ENCODE data around the gene FERD3L. TPM values are rescaled to one million over a fixed set of nuclear protein-coding genes. Genes with fewer than 3 reads are reported as not detected.

The FERD3L gene
- total RNA-seq, 1 donor from 2014 or later = not detected

DNA sequence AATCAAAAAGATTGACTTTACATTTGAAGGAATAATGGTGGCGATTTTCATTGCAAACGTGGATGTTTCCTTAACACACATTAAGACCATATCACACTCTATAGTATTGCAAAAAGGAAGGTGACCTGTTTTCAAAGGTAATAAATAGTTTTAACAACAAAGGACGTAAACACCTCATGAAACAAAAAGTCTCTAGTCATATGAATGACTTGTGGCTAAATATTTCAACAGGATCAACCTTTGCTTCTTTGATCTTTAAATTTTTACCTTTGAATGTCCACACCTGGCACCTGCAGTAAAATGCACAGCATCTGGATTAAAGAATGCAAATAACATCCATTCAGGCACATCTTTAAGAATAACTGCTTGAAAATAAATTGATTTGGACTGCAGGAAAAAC is 30.0 kb upstream of the FERD3L start:
- Mint-ChIP-seq H3K4me1 (no peaks in the 10 kb centered on the region), H3K4me3 (no peak overlapping the region), H3K36me3 (ENCODE audit: low read depth) (no peaks in the 10 kb centered on the region), H3K27ac (no peak overlapping the region), H3K27me3 (no peaks in the 10 kb centered on the region), H3K9me3 (no peaks in the 10 kb centered on the region)
- ATAC-seq (ENCODE audit: low read depth) (no peak), DNase-seq (no peak)
- CTCF ChIA-PET = no interaction called here
- POLR2A ChIA-PET = no interaction called here
- TF ChIP-seq, protein P1, sequence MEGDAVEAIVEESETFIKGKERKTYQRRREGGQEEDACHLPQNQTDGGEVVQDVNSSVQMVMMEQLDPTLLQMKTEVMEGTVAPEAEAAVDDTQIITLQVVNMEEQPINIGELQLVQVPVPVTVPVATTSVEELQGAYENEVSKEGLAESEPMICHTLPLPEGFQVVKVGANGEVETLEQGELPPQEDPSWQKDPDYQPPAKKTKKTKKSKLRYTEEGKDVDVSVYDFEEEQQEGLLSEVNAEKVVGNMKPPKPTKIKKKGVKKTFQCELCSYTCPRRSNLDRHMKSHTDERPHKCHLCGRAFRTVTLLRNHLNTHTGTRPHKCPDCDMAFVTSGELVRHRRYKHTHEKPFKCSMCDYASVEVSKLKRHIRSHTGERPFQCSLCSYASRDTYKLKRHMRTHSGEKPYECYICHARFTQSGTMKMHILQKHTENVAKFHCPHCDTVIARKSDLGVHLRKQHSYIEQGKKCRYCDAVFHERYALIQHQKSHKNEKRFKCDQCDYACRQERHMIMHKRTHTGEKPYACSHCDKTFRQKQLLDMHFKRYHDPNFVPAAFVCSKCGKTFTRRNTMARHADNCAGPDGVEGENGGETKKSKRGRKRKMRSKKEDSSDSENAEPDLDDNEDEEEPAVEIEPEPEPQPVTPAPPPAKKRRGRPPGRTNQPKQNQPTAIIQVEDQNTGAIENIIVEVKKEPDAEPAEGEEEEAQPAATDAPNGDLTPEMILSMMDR (IDR thresholded peaks at IDR 0.05) = no peak
- intact Hi-C loops (cut with micrococcal nuclease) = no loop called here

DNA sequence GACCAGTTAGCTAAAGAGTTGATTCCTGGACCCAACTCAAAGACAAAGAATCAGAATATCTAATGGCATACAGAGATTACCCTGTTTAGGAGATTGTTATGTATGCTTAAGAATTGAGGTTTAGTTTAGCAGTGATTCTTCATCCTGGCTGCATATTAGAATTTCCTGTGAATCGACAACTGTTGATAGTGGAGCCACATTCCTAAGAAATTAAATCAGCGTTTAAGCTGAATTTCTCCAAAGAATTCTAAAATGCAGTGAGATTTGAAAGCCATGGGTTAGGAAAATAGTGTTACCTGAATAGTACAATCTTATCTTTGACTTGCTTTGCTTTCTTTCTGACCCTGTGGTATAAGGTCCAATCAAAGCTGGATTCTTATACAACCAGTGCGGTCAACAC is 16.4 kb upstream of the FERD3L start:
- ChIA-PET POLR2A (no interaction called here), CTCF (no interaction called here)
- H3K4me3 Mint-ChIP-seq = no peak overlapping the region
- DNase-seq = no peak
- ATAC-seq (ENCODE audit: low read depth) = no peak
- no peaks in the 10 kb centered on the region for H3K27me3 Mint-ChIP-seq
- no peaks in the 10 kb centered on the region for H3K9me3 Mint-ChIP-seq
- TF ChIP-seq, protein P1 (IDR thresholded peaks at IDR 0.05) = no peak
- intact Hi-C loops (cut with micrococcal nuclease) = no loop called here
- no peaks in the 10 kb centered on the region for H3K4me1 Mint-ChIP-seq
- H3K27ac Mint-ChIP-seq = no peak overlapping the region
- H3K36me3 Mint-ChIP-seq (ENCODE audit: low read depth) = no peaks in the 10 kb centered on the region

DNA sequence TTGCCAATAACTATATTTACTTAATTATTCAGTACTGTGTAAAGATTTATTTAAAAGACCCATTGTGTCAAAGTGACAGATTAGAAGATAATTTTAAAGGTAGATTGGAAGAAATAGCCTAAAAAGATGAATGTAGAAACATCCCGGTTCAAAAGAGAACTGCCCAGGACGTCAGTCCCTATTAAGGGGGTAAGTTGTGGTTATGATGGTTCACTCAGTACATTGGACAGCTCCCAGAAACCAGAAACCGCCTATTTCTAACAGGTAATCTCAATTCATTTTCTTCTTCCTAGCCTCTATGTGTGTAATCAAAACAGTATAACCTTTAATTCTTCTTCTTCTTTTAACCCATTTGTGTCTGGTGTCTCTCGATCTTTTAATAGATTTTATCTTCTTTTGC is 1.5 kb upstream of the FERD3L start:
- TF ChIP-seq, protein P1 (IDR thresholded peaks at IDR 0.05) = no peak

DNA sequence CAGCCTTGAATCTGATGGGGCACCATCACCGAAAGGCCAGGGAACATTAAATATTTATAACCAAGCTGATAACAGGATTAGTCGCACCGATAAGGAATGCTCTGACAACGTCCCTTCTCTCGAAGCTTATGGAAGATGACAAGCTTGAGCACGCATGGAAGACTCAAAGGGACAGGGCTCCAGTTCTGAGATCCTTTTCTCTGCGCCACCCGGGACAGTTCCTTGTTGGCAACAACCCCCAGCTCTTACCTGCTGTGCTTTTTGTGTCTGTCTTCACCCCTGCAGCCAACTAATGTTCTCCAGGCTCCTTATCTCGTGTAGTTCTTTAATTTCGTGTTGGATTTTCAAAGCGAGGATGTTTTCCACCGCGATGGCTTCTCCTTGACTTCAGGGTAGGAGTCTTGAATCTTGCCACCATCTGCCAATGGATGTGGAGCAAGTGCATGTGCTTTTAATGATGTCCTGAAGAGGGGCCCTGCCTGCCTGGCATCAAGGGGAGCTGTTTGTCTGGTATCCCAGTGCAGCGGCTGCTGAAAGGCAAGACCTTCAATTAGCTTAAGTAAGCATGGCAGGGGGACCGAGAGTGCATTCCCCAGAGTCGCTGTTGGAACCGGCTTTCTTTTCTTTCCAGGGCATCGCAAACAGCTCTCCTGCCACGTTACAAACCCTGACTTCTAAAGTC is 354 bp upstream of the FERD3L start:
- H3K27me3 Mint-ChIP-seq = peaks cover 44% of the 10 kb centered on the region
- CTCF ChIA-PET = no interaction called here
- TF ChIP-seq, protein P1 (IDR thresholded peaks at IDR 0.05) = no peak

More for the DNA sequence above, 1.5 kb upstream of the FERD3L start:
- ATAC-seq (ENCODE audit: low read depth) (no peak), DNase-seq (no peak)
- peaks cover 44% of the 10 kb centered on the region for H3K27me3 Mint-ChIP-seq
- no peaks in the 10 kb centered on the region for H3K9me3 Mint-ChIP-seq
- intact Hi-C loops (cut with micrococcal nuclease) = no loop called here
- no peaks in the 10 kb centered on the region for H3K36me3 Mint-ChIP-seq (ENCODE audit: low read depth)
- ChIA-PET CTCF (no interaction called here), POLR2A (no interaction called here)
- H3K27ac Mint-ChIP-seq = no peak overlapping the region
- no peaks in the 10 kb centered on the region for H3K4me1 Mint-ChIP-seq
- no peak overlapping the region for H3K4me3 Mint-ChIP-seq

DNA sequence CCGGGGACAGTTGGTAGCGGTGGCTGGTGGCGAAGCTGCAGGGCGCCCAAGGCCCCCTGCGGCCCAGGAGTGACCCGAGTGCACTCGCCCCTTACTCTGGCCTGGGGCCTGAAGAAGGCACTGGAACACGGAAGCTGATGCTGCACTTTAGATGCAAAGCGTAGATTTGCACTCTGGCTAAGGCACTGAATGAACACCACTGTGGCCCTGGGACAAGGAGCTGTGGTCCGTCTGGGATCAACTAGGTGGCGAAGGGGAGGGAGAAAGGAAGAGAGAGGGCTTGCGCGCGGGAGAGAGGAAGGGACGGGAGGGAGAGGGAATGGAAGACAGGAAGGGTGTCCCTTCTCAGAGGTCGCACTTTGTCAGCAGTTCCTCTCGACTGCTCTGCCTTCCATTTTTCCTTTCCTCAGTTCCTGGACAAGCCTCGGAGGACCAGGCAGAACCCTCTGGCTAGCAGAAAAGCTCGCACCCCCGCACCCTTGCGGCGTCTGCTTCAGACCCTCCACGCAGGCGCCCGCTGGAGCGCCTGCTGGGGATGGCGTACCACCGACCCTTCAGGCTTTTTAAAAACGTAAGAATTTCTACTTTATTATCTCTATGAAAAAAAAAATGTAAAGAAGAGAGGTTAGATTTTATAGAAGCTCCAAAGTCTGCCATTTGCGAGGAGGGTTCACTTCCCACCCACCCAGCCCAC is 1.2 kb downstream of the FERD3L start:
- Mint-ChIP-seq H3K27me3 (peaks cover 44% of the 10 kb centered on the region), H3K36me3 (ENCODE audit: low read depth) (no peaks in the 10 kb centered on the region), H3K27ac (no peak overlapping the region), H3K4me1 (no peaks in the 10 kb centered on the region), H3K9me3 (no peaks in the 10 kb centered on the region), H3K4me3 (no peak overlapping the region)
- ChIA-PET POLR2A (interaction anchor here (0.6 kb wide), 1 partner anchor 292 kb away, joined by 3 read pairs; no protein-coding TSS in a partner anchor), CTCF (no interaction called here)
- TF ChIP-seq, protein P1 (IDR thresholded peaks at IDR 0.05) = no peak
- intact Hi-C loops (cut with micrococcal nuclease) = no loop called here
- ATAC-seq (ENCODE audit: low read depth) (no peak), DNase-seq (no peak)

More for the DNA sequence above, 354 bp upstream of the FERD3L start:
- no peaks in the 10 kb centered on the region for H3K9me3 Mint-ChIP-seq
- POLR2A ChIA-PET = no interaction called here
- DNase-seq = no peak
- no peak for ATAC-seq (ENCODE audit: low read depth)
- H3K4me1 Mint-ChIP-seq = no peaks in the 10 kb centered on the region
- no peak overlapping the region for H3K27ac Mint-ChIP-seq
- intact Hi-C loops (cut with micrococcal nuclease) = no loop called here
- H3K36me3 Mint-ChIP-seq (ENCODE audit: low read depth) = no peaks in the 10 kb centered on the region
- no peak overlapping the region for H3K4me3 Mint-ChIP-seq

Measured in activated B cell treated with CpG ODN at 0.5 μM for 24 hours (primary cell).